WTC11 (cell line): ENCODE data around the gene APBA3. TPM values are rescaled to one million over a fixed set of nuclear protein-coding genes. Genes with fewer than 3 reads are reported as not detected.
A peak's percentile ranks its signal among the peaks of the same experiment; 100 is the strongest.

Experiments used
- ATAC-seq: fragments of 200-7000 bp; cut with Tn5 transposase; 2 replicates; pipeline ENCODE4 v1.10.0; 2021; ENCODE audit warnings: mild to moderate bottlenecking, moderate library complexity
- CTCF ChIA-PET: fragments of 300-600 bp; sonication (Branson Sonifier 250); formaldehyde crosslinking; loops from one replicate; lab custom pipeline; 2021; ENCODE audit warnings: antibody characterized with exemption; lab: Charles Lee
- POLR2A ChIA-PET: fragments of 350-600 bp; sonication (Branson Sonifier 250); formaldehyde crosslinking; loops from one replicate; lab custom pipeline; 2021; ENCODE audit warnings: antibody characterized with exemption; lab: Charles Lee
- DNase-seq: peaks from one replicate; pipeline ENCODE4 v3.0.0; 2021; ENCODE audit warnings: low spot score
- H3K27ac Mint-ChIP-seq: 2 replicates; pipeline ENCODE4 v1.8.0; 2021; ENCODE audit warnings: mixed read lengths
- H3K27me3 Mint-ChIP-seq: 2 replicates; pipeline ENCODE4 v1.8.0; 2021; ENCODE audit warnings: low read depth, mild to moderate bottlenecking, moderate library complexity, mixed read lengths
- H3K36me3 Mint-ChIP-seq: 2 replicates; pipeline ENCODE4 v1.8.0; 2021; ENCODE audit warnings: mixed read lengths
- H3K4me1 Mint-ChIP-seq: 2 replicates; pipeline ENCODE4 v1.8.0; 2022; ENCODE audit warnings: mixed read lengths
- H3K4me3 Mint-ChIP-seq: 2 replicates; pipeline ENCODE4 v1.8.0; 2021; ENCODE audit warnings: mild to moderate bottlenecking, moderate library complexity, mixed read lengths
- H3K9me3 Mint-ChIP-seq: 2 replicates; pipeline ENCODE4 v1.8.0; 2021; ENCODE audit warnings: mixed read lengths
- CBFB ChIP-seq: sonication (generic); formaldehyde crosslinking; IDR thresholded peaks from 2 replicates; pipeline ENCODE4 v1.8.1; 2022; ENCODE audit warnings: mild to moderate bottlenecking, low read depth, missing genetic modification reagents
- CREM ChIP-seq: sonication (generic); formaldehyde crosslinking; IDR thresholded peaks from 2 replicates; pipeline ENCODE4 v1.8.1; 2022; ENCODE audit warnings: mild to moderate bottlenecking, missing genetic modification reagents, moderate library complexity
- ETV6 ChIP-seq: sonication (generic); formaldehyde crosslinking; IDR thresholded peaks from 2 replicates; pipeline ENCODE4 v1.8.1; 2022; ENCODE audit warnings: mild to moderate bottlenecking, missing genetic modification reagents
- GRHL2 ChIP-seq: fragments of 250-450 bp; sonication (Bioruptor Pico); IDR thresholded peaks from 2 replicates; pipeline ENCODE4 v1.8.0; 2022; ENCODE audit warnings: mild to moderate bottlenecking, moderate library complexity; ENCODE audit not compliant: insufficient replicate concordance, severe bottlenecking
- NR1H2 ChIP-seq: sonication (generic); formaldehyde crosslinking; IDR thresholded peaks from 2 replicates; pipeline ENCODE4 v1.9.0; 2021; ENCODE audit warnings: mild to moderate bottlenecking, moderate library complexity, missing genetic modification reagents
- NR2C2 ChIP-seq: sonication (generic); formaldehyde crosslinking; IDR thresholded peaks from 2 replicates; pipeline ENCODE4 v1.8.0; 2022; ENCODE audit warnings: mild to moderate bottlenecking, missing genetic modification reagents
- PRRX2 ChIP-seq: fragments of 250-450 bp; sonication (Bioruptor Pico); IDR thresholded peaks from 2 replicates; pipeline ENCODE4 v1.8.0; 2021; ENCODE audit warnings: mild to moderate bottlenecking
- SMAD3 ChIP-seq: sonication (generic); formaldehyde crosslinking; IDR thresholded peaks from 2 replicates; pipeline ENCODE4 v1.8.0; 2022; ENCODE audit warnings: missing genetic modification reagents, mild to moderate bottlenecking, borderline replicate concordance
- TEAD4 ChIP-seq: sonication (generic); formaldehyde crosslinking; IDR thresholded peaks from 2 replicates; pipeline ENCODE4 v1.8.0; 2022; ENCODE audit warnings: mild to moderate bottlenecking, missing genetic modification reagents
- TP53 ChIP-seq: sonication (generic); formaldehyde crosslinking; IDR thresholded peaks from 2 replicates; pipeline ENCODE4 v1.8.1; 2023; ENCODE audit warnings: mild to moderate bottlenecking, missing genetic modification reagents
- ZBTB21 ChIP-seq: sonication (generic); formaldehyde crosslinking; IDR thresholded peaks from 2 replicates; pipeline ENCODE4 v1.8.1; 2023; ENCODE audit warnings: mild to moderate bottlenecking, missing genetic modification reagents, borderline replicate concordance
- ZNF121 ChIP-seq: sonication (generic); formaldehyde crosslinking; IDR thresholded peaks from 2 replicates; pipeline ENCODE4 v1.8.0; 2023; ENCODE audit warnings: missing genetic modification reagents
- ZNF138 ChIP-seq: sonication (generic); formaldehyde crosslinking; conservative IDR thresholded peaks from 2 replicates; pipeline ENCODE4 v1.8.1; 2022; ENCODE audit warnings: mild to moderate bottlenecking, moderate library complexity, missing genetic modification reagents
- ZNF671 ChIP-seq: fragments of 250-450 bp; sonication (Bioruptor Pico); IDR thresholded peaks from 2 replicates; pipeline ENCODE4 v1.8.0; 2021; ENCODE audit warnings: mild to moderate bottlenecking
- total RNA-seq: library from RNA; stranded (reverse); gene quantifications from 3 replicates; pipeline ENCODE4 v1.2.3, GENCODE V29; 2021
- TF ChIP-seq, protein P1 (sequence below): fragments of 250-450 bp; sonication (Bioruptor Pico); IDR thresholded peaks from 2 replicates; pipeline ENCODE4 v1.8.0; 2021; ENCODE audit warnings: mild to moderate bottlenecking
- TF ChIP-seq, protein P2 (sequence below): fragments of 250-450 bp; sonication (Bioruptor Pico); IDR thresholded peaks from 2 replicates; pipeline ENCODE4 v1.9.0; 2021; ENCODE audit warnings: mild to moderate bottlenecking
- TF ChIP-seq, protein P3 (sequence below): sonication (generic); formaldehyde crosslinking; IDR thresholded peaks from 2 replicates; pipeline ENCODE4 v1.8.1; 2022; ENCODE audit warnings: mild to moderate bottlenecking, moderate library complexity, missing genetic modification reagents
- TF ChIP-seq, protein P4 (sequence below): sonication (generic); formaldehyde crosslinking; IDR thresholded peaks from 2 replicates; pipeline ENCODE4 v1.8.1; 2023; ENCODE audit warnings: mild to moderate bottlenecking, moderate library complexity, missing genetic modification reagents
- TF ChIP-seq, protein P5 (sequence below): sonication (generic); formaldehyde crosslinking; IDR thresholded peaks from 2 replicates; pipeline ENCODE4 v1.8.1; 2022; ENCODE audit warnings: low read depth, missing genetic modification reagents, borderline replicate concordance
- TF ChIP-seq, protein P6 (sequence below): fragments of 250-450 bp; sonication (Bioruptor Pico); IDR thresholded peaks from 2 replicates; pipeline ENCODE4 v1.9.0; 2021; ENCODE audit warnings: mild to moderate bottlenecking

APBA3 gene
- total RNA-seq, 1 experiment from 2014 or later, result 27.5 TPM

DNA sequence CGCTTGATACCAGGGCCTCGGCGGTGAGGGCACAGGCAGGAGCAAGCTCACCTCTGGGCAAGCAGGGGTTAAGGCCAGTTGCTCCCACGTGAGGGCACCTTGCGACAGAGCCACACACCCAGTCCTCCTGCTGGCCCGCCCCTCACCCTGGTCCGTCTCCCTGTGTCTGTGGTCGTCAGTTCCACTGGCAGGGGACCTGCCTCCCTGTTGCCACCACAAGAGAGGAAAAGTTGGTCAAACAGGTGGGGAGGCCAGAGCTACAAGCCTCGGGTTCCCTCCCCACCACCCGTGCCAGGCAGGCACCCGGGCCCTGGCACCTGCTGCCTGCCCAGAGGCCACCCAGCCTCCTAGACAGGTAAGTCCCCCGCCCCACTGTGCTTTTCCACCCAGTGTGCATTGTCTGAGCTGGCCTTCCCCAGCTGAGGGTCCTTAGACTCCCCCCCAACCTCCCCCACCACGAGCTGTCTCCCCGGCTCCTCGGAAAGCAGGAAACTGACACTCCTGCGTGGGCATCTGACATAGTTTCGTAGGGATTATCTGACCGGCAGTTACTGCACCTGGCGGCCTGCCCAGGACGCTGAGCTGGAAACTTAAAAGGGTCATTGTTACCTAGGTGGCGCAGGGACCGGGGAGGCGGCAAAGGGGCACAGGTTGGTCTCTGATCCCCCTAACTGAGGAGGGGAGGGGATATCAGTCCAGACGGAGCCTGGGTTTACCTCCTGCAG is 53.1 kb downstream of the APBA3 start, which contains the start of gene TJP3:
Gene TJP3, plus strand, starts transcription at position 178 of the 725 bp plus-strand sequence. CDS start 20,049 bp downstream, outside the sequence.
- peak; percentile 15 for ATAC-seq
- no peak within 1 kb of the TSS for H3K4me3 Mint-ChIP-seq
- H3K27me3 Mint-ChIP-seq, result no peaks in the 10 kb centered on the region
- no peak for TF ChIP-seq NR1H2 (CRISPR knock-in tag)
- TF ChIP-seq ZBTB21, result no peak
- no peak for TF ChIP-seq CREM (CRISPR knock-in tag)
- no peak for TF ChIP-seq TP53
- TF ChIP-seq, protein P1, sequence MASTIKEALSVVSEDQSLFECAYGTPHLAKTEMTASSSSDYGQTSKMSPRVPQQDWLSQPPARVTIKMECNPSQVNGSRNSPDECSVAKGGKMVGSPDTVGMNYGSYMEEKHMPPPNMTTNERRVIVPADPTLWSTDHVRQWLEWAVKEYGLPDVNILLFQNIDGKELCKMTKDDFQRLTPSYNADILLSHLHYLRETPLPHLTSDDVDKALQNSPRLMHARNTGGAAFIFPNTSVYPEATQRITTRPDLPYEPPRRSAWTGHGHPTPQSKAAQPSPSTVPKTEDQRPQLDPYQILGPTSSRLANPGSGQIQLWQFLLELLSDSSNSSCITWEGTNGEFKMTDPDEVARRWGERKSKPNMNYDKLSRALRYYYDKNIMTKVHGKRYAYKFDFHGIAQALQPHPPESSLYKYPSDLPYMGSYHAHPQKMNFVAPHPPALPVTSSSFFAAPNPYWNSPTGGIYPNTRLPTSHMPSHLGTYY (CRISPR knock-in tag), result no peak
- no peak for TF ChIP-seq ZNF121 (CRISPR knock-in tag)
- no peak for TF ChIP-seq SMAD3
- no peak for TF ChIP-seq ZNF671 (CRISPR knock-in tag)
- no peak for TF ChIP-seq GRHL2 (CRISPR knock-in tag)
- TF ChIP-seq PRRX2 (CRISPR knock-in tag), result no peak
- no peak for DNase-seq
- H3K4me1 Mint-ChIP-seq, result peaks cover 18% of the 10 kb centered on the region
- POLR2A ChIA-PET, result no interaction called here
- CTCF ChIA-PET, result interaction anchor here (0.7 to 5.7 kb wide), 9 partner anchors 8 to 163 kb away, joined by 3 to 65 read pairs (median 4); partner anchors contain the start of gene PIP5K1C
- no peaks in the 10 kb centered on the region for H3K9me3 Mint-ChIP-seq
- H3K27ac Mint-ChIP-seq, result 0 out of 2 replicates have a peak within 1 kb of the TSS, but pooled peaks have one; percentile 18
- no peaks in the 10 kb centered on the region for H3K36me3 Mint-ChIP-seq

DNA sequence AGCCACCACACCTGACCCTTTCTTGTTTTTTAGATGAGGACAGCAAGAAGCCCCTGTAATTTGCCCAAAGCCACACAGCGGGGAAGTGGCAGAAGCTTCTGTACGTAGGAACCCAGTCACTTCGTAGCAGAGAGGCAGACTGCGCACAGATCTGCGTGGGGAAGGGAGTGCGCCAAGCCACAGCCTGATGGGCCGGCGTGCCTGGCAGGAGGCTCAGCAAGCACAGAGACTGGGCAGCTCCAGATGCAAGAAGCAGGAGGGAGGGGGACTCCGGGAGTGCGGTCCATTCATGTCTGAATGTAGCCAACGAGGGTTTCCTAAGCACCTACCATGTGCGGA is 53.7 kb downstream of the APBA3 start:
- POLR2A ChIA-PET, result no interaction called here

More for the DNA sequence above, 53.7 kb downstream of the APBA3 start:
- H3K4me1 Mint-ChIP-seq, result peaks cover 16% of the 10 kb centered on the region
- H3K36me3 Mint-ChIP-seq, result no peaks in the 10 kb centered on the region
- no peak overlapping the region for H3K4me3 Mint-ChIP-seq
- peaks cover 1% of the 10 kb centered on the region; the same call in 1 of the 2 replicates for H3K27me3 Mint-ChIP-seq
- H3K27ac Mint-ChIP-seq, result no peak overlapping the region
- TF ChIP-seq NR2C2 (CRISPR knock-in tag) (no peak), ZNF138 (no peak), TEAD4 (no peak), CBFB (CRISPR knock-in tag) (no peak), ETV6 (CRISPR knock-in tag) (no peak), ZNF121 (CRISPR knock-in tag) (no peak)
- TF ChIP-seq, protein P2, sequence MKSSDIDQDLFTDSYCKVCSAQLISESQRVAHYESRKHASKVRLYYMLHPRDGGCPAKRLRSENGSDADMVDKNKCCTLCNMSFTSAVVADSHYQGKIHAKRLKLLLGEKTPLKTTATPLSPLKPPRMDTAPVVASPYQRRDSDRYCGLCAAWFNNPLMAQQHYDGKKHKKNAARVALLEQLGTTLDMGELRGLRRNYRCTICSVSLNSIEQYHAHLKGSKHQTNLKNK (CRISPR knock-in tag), result no peak
- TF ChIP-seq, protein P3, sequence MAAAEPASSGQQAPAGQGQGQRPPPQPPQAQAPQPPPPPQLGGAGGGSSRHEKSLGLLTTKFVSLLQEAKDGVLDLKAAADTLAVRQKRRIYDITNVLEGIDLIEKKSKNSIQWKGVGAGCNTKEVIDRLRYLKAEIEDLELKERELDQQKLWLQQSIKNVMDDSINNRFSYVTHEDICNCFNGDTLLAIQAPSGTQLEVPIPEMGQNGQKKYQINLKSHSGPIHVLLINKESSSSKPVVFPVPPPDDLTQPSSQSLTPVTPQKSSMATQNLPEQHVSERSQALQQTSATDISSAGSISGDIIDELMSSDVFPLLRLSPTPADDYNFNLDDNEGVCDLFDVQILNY (CRISPR knock-in tag), result no peak
- TF ChIP-seq, protein P4, sequence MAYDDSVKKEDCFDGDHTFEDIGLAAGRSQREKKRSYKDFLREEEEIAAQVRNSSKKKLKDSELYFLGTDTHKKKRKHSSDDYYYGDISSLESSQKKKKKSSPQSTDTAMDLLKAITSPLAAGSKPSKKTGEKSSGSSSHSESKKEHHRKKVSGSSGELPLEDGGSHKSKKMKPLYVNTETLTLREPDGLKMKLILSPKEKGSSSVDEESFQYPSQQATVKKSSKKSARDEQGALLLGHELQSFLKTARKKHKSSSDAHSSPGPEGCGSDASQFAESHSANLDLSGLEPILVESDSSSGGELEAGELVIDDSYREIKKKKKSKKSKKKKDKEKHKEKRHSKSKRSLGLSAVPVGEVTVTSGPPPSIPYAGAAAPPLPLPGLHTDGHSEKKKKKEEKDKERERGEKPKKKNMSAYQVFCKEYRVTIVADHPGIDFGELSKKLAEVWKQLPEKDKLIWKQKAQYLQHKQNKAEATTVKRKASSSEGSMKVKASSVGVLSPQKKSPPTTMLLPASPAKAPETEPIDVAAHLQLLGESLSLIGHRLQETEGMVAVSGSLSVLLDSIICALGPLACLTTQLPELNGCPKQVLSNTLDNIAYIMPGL, result no peak
- TF ChIP-seq, protein P5, sequence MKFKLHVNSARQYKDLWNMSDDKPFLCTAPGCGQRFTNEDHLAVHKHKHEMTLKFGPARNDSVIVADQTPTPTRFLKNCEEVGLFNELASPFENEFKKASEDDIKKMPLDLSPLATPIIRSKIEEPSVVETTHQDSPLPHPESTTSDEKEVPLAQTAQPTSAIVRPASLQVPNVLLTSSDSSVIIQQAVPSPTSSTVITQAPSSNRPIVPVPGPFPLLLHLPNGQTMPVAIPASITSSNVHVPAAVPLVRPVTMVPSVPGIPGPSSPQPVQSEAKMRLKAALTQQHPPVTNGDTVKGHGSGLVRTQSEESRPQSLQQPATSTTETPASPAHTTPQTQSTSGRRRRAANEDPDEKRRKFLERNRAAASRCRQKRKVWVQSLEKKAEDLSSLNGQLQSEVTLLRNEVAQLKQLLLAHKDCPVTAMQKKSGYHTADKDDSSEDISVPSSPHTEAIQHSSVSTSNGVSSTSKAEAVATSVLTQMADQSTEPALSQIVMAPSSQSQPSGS, result no peak
- TF ChIP-seq, protein P6, sequence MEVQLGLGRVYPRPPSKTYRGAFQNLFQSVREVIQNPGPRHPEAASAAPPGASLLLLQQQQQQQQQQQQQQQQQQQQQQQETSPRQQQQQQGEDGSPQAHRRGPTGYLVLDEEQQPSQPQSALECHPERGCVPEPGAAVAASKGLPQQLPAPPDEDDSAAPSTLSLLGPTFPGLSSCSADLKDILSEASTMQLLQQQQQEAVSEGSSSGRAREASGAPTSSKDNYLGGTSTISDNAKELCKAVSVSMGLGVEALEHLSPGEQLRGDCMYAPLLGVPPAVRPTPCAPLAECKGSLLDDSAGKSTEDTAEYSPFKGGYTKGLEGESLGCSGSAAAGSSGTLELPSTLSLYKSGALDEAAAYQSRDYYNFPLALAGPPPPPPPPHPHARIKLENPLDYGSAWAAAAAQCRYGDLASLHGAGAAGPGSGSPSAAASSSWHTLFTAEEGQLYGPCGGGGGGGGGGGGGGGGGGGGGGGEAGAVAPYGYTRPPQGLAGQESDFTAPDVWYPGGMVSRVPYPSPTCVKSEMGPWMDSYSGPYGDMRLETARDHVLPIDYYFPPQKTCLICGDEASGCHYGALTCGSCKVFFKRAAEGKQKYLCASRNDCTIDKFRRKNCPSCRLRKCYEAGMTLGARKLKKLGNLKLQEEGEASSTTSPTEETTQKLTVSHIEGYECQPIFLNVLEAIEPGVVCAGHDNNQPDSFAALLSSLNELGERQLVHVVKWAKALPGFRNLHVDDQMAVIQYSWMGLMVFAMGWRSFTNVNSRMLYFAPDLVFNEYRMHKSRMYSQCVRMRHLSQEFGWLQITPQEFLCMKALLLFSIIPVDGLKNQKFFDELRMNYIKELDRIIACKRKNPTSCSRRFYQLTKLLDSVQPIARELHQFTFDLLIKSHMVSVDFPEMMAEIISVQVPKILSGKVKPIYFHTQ (CRISPR knock-in tag), result no peak
- H3K9me3 Mint-ChIP-seq, result no peaks in the 10 kb centered on the region
- CTCF ChIA-PET, result interaction anchor here (0.9 to 5.7 kb wide), 4 partner anchors 11 to 163 kb away, joined by 3 to 65 read pairs (median 25); no protein-coding TSS in a partner anchor
- no peak for ATAC-seq
- no peak for DNase-seq
